Urinary bladder (tissue), 4 donors: ENCODE results near the gene TOB1. TPM values are rescaled to one million over a fixed set of nuclear protein-coding genes. Genes with fewer than 3 reads are reported as not detected.

Source experiments
- DNase-seq: peaks from one replicate; pipeline ENCODE4 v3.0.0-alpha.2; 2015; ENCODE audit errors: extremely low spot score
- H3K27ac ChIP-seq: one replicate; pipeline ENCODE4 v1.5.1; 2013; ENCODE audit warnings: low read depth, mild to moderate bottlenecking, moderate library complexity
- H3K36me3 ChIP-seq: one replicate; pipeline ENCODE4 v1.6.1; 2013; ENCODE audit warnings: mild to moderate bottlenecking, moderate library complexity; ENCODE audit not compliant: insufficient read depth
- H3K4me1 ChIP-seq: one replicate; pipeline ENCODE4 v1.6.1; 2013; ENCODE audit warnings: mild to moderate bottlenecking, moderate library complexity; ENCODE audit not compliant: insufficient read depth
- H3K4me3 ChIP-seq: one replicate; pipeline ENCODE4 v1.5.1; 2013; ENCODE audit warnings: low read depth, low read length
- WGBS: extraction: QIAGEN DNeasy Blood & Tissue Kit; methylation state at CpG from one replicate; pipeline ENCODE4 v1.1.7; 2013; 5-methylcytosine and 5-hydroxymethylcytosine counted together
- polyA plus RNA-seq: library from polyadenylated mRNA; stranded (reverse); fragments of 200-250 nt; gene quantifications from one replicate; pipeline ENCODE4 v1.2.3, GENCODE V29; 2013
- total RNA-seq: library from RNA; depleted of rRNA; stranded (reverse); fragments of >200 nt; gene quantifications from one replicate; pipeline ENCODE4 v1.2.3, GENCODE V29; 2014
- donor health status: healthy with polysubstance abuse.
- donor health status: healthy.

Gene TOB1
- total and polyA plus RNA-seq, 2 donors = 41.3 to 47.4 TPM

DNA sequence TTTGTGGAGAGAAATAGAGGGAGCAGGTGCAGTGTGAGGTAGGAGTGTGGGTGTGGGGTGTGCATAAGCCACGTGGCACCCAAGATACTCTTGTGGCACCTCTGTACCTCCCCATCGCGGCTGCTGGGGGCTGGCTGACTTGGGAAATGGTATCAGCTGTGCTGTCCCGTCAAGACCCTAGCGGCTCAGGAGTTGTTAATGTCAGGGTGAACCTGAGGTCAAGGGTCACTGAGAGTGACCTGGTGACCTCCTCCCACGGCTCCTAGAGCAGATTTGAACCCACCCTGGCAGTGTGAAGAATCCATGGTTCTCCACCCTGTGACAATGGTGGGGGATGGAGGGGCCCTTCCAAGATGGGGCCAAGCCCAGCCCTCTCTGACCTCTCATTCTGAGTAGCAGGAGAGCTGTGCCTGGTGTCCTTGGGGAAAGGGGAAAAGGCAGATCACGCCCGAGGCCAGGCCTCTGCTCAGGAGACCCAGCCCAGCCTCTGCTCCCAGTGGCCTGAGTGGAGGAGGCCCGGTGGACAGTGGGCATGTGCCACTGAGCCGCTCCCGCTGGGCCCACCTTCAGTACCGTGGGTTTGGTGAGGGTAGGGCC, 33.8 kb downstream of the TOB1 start:
- Histone ChIP-seq H3K36me3 (no peaks in the 10 kb centered on the region), H3K4me1 (no peaks in the 10 kb centered on the region), H3K4me3 (no peak overlapping the region), H3K27ac (no peak overlapping the region)
- 90% methylated on average over 12 of the region's 12 CpGs for WGBS
- no peak for DNase-seq

DNA sequence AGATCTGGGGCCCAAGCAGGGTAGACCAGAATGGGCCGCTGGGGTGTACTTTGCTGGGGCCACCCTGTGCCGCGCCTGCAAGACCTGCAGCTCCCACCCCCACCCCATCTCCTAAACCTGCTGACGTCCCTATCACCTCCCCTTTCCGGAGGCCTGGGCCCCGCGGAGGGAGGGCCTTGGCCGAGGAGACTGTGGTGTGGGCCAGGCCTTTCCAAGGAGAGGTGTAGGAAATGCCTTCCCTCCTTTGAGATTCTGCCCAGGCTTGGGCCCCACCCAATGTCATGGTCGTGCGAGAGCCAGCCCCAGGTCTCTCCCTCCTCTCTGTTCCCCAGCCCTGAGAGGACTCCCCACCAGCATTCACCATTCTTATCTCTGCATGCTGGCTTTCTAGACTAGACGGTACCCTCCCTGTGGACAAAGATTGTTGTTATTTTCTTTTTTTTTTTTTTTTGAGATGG, 34.7 kb downstream of the TOB1 start:
- DNase-seq = peak; percentile 57
- H3K36me3 ChIP-seq = no peaks in the 10 kb centered on the region
- WGBS = 46% methylated on average over 11 of the region's 11 CpGs
- no peak overlapping the region for H3K27ac ChIP-seq
- no peak overlapping the region for H3K4me3 ChIP-seq
- no peaks in the 10 kb centered on the region for H3K4me1 ChIP-seq

DNA sequence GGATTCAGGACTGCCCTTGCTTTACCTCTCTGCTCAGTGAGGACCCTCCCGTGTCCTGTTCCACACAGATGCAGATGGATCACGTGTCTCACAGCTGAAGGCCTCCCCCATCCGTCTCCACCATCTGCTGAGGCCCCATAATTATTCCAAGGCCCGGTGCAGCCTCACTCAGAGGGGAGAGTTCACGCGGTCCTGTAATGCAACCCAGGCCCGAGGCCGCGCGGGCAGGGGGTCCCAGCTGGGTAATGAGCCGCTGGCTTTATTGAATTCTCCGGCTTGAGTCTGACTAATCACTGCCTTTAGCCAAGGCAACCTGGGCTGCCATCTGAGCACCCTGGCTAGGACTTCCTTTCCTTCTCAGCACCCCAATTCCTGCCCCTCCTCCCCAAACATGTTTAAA, 35.2 kb downstream of the TOB1 start:
- Histone ChIP-seq H3K4me1 (no peaks in the 10 kb centered on the region), H3K27ac (no peak overlapping the region), H3K4me3 (no peak overlapping the region), H3K36me3 (no peaks in the 10 kb centered on the region)
- 72% methylated on average over 12 of the region's 12 CpGs for WGBS
- DNase-seq = no peak

DNA sequence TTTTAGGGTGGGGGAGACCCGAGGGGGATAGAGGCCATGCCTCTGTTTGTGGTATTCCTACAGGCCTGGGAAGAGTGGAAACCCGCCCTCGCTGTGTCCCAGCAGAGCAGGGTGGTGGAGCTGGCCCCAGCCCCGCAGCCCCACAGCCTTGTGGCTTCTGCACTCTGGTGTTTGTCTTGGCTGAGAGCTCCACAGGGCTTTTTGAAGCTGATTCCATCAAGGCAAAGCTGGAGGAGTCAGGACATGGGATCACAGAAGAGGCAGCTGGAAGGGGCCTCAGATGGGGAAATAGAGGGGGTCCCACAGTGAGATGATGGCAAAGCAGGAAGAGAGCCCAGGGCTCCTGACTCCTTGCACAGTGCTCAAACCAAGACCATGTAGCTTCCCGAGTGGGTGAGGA, 35.8 kb downstream of the TOB1 start:
- Histone ChIP-seq H3K4me3 (no peak overlapping the region), H3K27ac (no peak overlapping the region), H3K4me1 (no peaks in the 10 kb centered on the region), H3K36me3 (no peaks in the 10 kb centered on the region)
- DNase-seq = no peak
- WGBS = 69% methylated on average over 5 of the region's 5 CpGs

DNA sequence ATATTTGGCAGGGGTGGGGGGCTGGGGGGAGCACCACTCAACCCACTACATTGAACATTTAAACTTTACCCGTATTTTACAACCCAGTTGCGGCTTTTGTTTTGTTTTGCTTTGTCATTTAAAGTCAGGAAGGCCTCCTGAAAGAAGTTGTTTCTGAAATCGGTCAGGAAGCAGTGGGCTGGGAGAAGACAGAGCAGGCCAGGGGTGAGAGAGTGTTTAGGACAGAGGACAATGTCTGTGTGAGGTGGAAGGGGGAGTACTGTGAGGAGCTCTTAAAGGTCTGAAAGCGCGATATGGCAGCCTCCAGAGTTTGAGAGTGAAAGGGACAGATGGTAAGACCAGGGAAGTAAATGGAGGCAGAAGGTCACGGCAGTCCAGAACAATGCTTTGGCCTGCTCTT, 36.8 kb downstream of the TOB1 start:
- WGBS = 80% methylated on average over 6 of the region's 6 CpGs
- Histone ChIP-seq H3K4me3 (no peak overlapping the region), H3K4me1 (no peaks in the 10 kb centered on the region), H3K27ac (no peak overlapping the region), H3K36me3 (no peaks in the 10 kb centered on the region)
- DNase-seq = no peak

DNA sequence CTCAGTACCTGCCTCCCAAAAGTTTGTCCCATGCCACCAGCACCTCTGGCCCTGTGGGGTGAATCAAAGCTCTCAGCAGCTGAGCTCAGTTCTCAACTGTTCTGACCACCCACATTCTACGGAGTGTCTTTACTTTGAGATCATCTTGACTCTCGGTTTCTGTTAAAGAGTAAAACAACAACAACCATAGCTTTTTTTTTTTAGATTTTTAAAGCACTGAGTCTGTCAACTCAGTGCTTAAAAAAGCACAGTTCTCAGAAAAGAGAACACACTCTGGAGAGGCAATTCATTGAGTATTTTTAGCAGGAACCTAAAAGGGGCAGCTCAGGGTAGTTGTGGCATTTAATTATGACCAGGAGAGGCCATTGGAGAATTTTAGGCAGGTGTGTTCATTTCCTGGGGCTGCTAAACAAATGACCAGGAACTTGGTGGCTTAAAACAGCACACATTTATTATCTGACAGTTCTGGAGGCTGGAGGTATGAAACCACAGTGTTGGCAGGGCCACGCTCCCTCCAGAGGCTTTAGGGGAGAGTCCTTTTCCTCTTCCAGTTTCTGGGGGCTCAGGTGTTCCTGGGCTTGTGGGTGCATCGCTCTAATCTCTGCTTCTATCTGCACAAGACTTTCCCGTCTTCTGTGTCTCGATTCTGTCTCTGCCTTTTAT, 37.5 kb downstream of the TOB1 start:
- Histone ChIP-seq H3K4me3 (no peak overlapping the region), H3K36me3 (no peaks in the 10 kb centered on the region), H3K27ac (no peak overlapping the region), H3K4me1 (no peaks in the 10 kb centered on the region)
- 80% methylated on average over 6 of the region's 6 CpGs for WGBS
- no peak for DNase-seq

DNA sequence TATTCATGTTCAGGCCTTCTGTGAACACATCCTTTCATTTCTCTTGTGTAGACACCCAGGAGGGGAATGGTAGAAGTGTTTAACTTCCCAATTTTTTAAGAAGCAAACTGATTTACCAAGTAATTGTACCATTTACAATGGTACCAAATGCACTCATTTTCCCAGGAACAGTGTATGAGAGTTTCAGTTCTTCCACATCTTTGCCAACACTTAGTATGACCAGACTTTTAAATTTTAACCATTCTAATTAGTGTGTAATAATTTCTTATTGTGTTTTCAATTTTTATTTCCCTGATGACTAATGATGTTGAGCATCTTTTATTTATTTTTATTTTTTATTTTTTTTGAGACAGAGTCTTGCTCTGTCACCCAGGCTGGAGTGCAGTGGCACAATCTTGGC, 41.0 kb downstream of the TOB1 start:
- DNase-seq = no peak
- no peaks in the 10 kb centered on the region for H3K36me3 ChIP-seq
- H3K27ac ChIP-seq = no peak overlapping the region
- H3K4me1 ChIP-seq = no peaks in the 10 kb centered on the region
- no peak overlapping the region for H3K4me3 ChIP-seq

DNA sequence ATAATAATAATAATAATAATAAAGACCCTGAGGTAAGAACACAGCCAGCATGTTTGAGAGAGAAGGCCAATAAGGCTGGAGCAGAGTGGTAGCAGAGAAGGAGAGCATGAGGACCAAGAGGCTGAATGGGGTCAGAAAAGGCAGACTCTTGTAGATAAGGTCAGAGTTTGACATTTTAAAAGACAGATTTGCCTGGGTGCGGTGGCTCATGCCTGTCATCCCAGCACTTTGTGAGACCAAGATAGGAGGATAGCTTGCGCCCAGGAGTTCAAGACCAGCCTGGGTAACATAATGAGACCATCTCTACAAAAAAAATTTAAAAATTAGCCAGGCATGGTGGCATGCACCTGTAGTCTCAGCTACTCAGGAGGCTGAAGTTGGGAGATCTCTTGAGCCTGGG, 41.7 kb downstream of the TOB1 start:
- DNase-seq = no peak
- H3K4me3 ChIP-seq = no peak overlapping the region

DNA sequence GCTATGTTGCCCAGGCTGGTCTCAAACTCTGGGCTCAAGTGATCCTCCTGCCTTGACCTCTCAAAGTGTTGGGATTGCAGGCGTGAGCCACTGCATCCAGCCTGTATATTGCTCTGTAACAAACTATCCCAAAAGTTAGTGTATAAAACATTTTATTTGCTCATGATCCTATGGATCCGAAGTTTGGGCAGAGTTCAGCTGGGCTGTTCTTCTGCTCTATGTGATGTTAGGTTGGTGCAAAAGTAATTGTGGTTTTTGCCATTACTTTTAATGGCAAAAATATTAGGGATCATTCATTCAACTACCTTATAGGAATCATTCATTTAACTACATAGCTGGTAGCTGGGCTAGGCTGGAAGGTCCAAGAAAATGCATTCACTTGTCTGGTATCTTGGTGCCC, 43.6 kb downstream of the TOB1 start:
- DNase-seq = no peak
- WGBS = 93% methylated on average over 2 of the region's 2 CpGs
- no peaks in the 10 kb centered on the region for H3K4me1 ChIP-seq
- no peak overlapping the region for H3K4me3 ChIP-seq
- no peak overlapping the region for H3K27ac ChIP-seq
- no peaks in the 10 kb centered on the region for H3K36me3 ChIP-seq

More for the DNA sequence above, 41.7 kb downstream of the TOB1 start:
- WGBS = 89% methylated on average over 2 of the region's 2 CpGs
- no peaks in the 10 kb centered on the region for H3K36me3 ChIP-seq
- H3K27ac ChIP-seq = no peak overlapping the region
- H3K4me1 ChIP-seq = no peaks in the 10 kb centered on the region

DNA sequence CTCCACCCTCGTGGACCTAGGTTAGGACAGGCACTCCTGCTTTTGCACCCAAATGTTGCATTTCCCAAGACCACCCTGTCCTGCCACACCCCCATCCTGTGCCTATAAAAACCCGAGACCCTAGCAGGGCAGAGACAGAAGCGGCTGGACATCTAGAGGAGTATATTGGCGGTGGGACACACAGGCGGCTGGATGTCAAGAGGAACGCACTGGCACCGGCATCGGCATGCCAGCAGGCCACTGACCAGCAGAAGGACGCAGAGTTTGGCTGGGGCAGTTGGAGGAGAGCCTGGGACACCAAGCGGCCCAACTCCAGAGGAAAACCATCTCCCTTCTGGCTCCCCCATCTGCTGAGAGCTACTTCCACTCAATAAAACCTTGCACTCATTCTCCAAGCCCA, 45.5 kb downstream of the TOB1 start:
- H3K4me1 ChIP-seq = no peaks in the 10 kb centered on the region
- H3K36me3 ChIP-seq = no peaks in the 10 kb centered on the region
- DNase-seq = no peak
- WGBS = 80% methylated on average over 10 of the region's 10 CpGs
- no peak overlapping the region for H3K27ac ChIP-seq
- H3K4me3 ChIP-seq = no peak overlapping the region

DNA sequence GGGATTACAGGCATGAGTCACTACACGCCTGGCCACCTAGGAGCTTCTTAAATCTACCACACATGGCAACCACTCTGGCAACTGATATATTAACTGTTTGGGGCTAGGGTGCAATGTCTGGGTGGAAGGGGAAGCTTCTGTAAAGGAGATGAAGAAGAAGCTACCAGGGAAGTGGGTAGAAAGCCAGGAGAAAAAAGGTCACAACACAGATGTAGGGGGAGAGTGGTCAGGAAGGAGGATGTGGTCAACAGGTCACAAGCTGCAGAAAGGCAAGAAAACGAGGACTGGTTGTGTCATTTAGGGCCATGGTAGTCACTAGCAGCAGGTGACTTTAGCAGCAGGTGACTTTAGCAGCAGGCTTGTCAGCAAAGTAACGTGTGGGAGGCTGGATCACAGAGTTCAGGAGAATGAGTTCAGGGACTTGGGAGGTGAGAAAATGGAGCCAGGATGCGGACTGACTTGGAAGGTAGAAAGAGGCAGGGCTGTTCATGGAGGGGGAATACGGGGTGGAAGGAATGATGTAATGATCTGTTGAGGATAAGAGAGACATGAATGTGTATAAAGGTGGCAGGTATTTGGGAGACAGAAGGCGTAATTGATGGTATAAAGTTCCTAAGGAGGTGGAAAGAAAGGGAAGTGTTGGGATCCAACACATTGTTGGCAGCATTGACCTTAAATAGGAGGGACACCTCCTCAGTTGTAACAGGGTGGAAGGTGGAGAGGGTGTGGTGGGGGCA, 47.1 kb downstream of the TOB1 start:
- 69% methylated on average over 6 of the region's 6 CpGs for WGBS
- no peak for DNase-seq
- Histone ChIP-seq H3K4me3 (no peak overlapping the region), H3K36me3 (no peaks in the 10 kb centered on the region), H3K27ac (no peak overlapping the region), H3K4me1 (no peaks in the 10 kb centered on the region)

DNA sequence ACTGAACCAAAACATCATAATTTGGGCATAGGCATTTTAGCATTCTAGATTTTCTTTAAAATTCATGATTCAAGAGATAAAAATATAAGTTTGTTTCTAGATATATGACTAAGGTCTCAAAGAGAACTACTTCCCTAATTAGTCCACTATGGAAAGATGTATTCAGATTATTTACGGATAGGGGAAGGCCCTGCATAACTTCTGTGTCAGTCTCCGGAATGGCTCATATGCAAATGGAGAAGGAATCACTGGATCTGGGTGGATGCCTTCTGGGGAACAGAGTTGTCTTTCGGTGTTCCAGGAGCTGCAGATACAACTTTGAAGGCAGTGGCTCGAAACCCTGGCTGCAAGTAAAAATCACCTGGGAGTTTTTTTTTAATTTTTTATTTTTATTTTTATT, 47.9 kb downstream of the TOB1 start:
- Histone ChIP-seq H3K27ac (no peak overlapping the region), H3K4me1 (no peaks in the 10 kb centered on the region), H3K4me3 (no peak overlapping the region), H3K36me3 (no peaks in the 10 kb centered on the region)
- DNase-seq = no peak
- 89% methylated on average over 4 of the region's 4 CpGs for WGBS

DNA sequence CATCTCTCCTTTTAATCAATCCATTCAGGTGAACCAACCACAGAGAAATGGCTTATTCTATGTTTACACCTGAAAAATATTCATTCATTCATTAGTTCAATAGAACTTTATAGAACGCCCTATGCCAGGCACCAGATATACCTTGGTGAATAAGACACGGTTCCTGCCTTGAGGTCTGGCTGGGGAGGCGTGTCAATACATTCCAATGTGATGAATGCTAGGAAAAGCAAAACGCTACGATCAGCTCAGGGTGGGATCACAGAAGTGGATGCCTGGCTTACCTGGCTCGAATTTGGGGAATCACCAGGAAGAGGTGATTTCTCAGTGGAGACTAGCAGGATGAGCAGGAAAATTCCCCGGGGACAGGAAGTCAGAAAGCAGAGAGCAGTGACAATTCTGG, 48.3 kb downstream of the TOB1 start:
- no peak for DNase-seq
- Histone ChIP-seq H3K4me1 (no peaks in the 10 kb centered on the region), H3K4me3 (no peak overlapping the region), H3K36me3 (no peaks in the 10 kb centered on the region), H3K27ac (no peak overlapping the region)
- 57% methylated on average over 7 of the region's 7 CpGs for WGBS
